Erythroblast (primary cell): ENCODE results near the gene VPS11.
A peak's percentile ranks its signal among the peaks of the same experiment; 100 is the strongest.
"Not testable (repeated sequence)": the region's sequence is repeated elsewhere in the genome, so short reads cannot be mapped to it uniquely, and the experiment has no call there.

Experiments used
- DNase-seq, 2 experiments: peaks; one replicate each; lab custom pipeline; 2025; lab: John Stamatoyannopoulos, UW
- GATA1 ChIP-seq: IDR thresholded peaks from 2 replicates; pipeline ENCODE4 v1.6.1; 2011; ENCODE audit warnings: low read depth, mild to moderate bottlenecking, control low read depth, low read length, moderate library complexity
- POLR2A ChIP-seq: IDR thresholded peaks from 2 replicates; pipeline ENCODE4 v1.6.1; 2011; ENCODE audit warnings: mild to moderate bottlenecking, low read length

The VPS11 gene

DNA sequence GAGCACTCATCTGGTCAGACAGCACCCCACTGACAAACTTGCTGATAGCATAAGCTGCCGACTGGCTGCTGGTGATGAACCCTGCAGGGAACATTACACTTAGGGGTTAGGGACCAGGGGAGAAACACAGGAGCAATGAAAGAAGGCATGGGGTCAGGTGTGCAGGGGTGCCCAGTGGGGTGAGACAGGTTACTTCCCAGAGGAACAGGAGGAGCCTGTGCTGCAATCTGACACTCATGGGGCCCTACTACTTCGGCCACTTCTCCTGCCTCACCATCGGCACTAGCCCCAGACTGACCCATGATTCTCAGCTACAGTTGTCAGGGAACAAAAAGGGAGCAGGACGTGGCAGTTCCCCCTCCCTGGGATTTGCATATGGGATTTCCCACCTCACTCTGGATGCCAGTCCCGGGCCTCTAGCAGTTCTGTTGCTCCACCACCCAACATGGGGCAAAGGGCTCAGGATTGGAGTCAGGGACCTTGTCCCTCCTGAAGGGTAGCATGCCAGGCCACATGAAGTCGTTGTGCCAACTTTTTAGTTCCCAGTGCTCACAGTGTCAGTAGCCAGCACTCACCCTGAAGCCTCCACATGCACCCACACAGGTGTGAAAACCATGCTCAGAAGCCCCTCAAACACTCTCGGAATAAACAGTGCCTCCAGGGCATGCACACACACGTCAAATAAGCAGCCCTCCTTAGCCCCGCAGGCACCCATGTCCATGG lies 39.1 kb upstream of the VPS11 start:
- TF ChIP-seq GATA1: no peak
- TF ChIP-seq POLR2A: no peak
- DNase-seq: no peak

DNA sequence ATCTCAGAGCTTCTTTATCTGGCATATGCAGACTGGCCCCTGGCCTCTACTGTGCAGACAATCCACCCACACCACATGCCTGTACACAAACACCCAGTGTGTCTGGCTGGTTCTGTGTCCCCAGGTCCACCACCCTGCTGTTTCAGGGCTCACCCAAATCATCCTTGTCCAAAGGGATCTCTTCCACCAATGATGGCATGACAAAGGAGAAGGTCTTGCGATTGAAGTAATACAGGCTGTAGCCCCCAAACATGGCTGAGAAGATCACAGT lies 38.6 kb upstream of the VPS11 start:
- TF ChIP-seq GATA1 (no peak), POLR2A (peak; percentile 59)
- peak; percentile 85 to 94 for DNase-seq

DNA sequence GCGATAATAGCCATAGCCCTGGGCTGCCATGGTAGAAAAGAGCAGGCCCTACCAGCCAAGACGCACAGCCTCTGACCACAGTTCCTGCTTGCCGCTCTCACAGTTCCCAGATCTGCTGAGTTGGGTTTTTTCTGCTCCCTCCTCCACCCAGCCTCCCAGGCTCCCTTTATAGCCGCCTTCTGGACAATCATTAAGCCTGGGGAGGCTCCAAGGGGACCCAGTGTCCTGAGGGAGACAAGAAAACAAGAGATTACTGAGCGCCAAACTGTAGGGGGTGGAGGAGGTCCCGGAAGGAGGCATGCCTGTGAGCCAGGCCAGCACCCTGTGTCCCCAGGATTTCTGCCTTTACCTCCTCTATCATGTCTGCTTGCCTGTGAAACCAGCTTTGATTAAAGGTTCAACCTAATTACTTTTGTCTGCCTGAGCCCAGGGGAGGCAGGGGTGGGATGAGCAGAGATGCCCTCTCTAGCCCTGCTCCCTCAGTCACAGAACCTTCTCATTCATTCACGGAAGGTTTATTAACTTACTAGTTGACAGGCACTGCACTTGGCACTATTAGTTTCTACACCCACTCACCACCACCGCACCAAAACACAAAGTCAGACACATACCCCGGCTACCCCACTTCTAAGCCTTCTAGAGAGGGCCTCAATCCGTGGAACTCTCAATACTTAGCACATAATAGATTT lies 38.1 kb upstream of the VPS11 start:
- TF ChIP-seq POLR2A: peak; percentile 31
- TF ChIP-seq GATA1: no peak

DNA sequence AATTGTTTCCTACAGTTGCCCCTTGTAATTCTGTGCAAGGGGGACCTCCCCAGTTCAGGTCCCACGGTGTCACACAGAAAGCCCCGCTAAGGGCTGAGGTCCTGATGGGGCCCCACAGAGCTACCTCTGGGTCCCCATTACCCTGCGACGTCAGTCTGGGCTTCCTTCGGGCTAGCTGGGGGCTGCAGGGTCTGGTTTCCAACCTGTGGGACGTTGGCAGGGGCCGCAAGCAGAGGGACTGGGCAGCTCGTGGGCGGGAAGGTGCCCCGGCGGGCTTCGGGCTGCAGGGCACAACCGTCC lies 37.6 kb upstream of the VPS11 start:
- TF ChIP-seq GATA1: no peak
- no peak for TF ChIP-seq POLR2A
- DNase-seq: no peak

More for the DNA sequence above, 38.1 kb upstream of the VPS11 start:
- DNase-seq: peak; percentile 58 to 65

DNA sequence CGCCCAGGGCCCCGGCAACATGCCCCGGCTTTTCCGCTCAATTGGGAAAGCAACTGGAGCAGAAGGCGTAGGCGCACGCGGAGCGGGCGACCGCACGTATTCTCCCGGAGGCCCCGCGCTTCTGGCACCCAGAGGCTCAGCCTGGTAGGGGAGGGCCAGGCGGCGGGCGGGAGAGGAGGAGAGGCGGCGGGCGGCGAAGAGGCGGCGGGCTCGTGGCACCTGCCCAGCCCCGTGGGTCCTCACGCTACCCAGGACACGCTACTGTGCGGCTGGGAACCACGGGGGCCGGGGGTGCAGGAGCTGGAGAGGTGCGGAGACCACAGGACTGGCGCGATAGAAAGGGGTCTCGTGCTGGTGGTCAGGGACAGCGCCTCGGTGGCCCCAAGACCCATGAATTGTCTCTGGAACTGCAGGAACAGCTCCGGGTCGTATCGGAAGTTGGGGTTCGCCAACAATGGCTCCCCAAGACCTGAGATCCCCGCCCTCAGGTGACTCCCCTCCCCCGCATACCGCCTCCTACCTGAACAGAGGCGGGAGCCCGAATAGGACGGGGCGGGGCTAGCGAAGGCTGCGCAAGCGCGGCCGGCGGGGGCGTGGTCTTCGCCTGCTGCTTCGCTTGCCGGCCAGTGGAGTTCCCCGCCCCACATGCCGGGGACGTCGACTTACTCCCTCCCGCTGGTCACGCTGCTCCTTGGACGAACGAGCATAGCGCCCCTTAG lies 37.1 kb upstream of the VPS11 start, which contains the start of gene SLC37A4:
SLC37A4 (minus strand) TSS at position 549 of the 719 bp plus-strand sequence.
- TF ChIP-seq GATA1 (no peak), POLR2A (peak; percentile 76)
- DNase-seq: peak; percentile 99

DNA sequence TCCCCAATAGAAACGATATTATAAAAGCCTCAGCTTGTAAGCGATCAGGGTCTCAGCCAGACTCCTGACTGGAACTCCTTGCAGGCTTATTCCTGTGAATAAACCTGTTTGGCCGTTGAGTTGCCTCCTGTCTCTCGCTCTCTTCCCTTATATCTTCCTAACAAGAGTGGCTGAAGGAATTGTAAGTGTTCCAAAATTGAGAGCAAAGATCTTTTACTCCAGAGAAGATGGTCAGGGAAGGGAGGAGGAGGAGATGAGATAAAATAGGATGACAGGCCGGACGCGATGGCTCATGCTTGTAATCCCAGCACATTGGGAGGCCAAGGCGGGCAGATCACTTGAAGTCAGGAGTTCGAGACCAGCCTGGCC lies 35.7 kb upstream of the VPS11 start:
- TF ChIP-seq POLR2A (no peak), GATA1 (no peak)
- DNase-seq: no peak

DNA sequence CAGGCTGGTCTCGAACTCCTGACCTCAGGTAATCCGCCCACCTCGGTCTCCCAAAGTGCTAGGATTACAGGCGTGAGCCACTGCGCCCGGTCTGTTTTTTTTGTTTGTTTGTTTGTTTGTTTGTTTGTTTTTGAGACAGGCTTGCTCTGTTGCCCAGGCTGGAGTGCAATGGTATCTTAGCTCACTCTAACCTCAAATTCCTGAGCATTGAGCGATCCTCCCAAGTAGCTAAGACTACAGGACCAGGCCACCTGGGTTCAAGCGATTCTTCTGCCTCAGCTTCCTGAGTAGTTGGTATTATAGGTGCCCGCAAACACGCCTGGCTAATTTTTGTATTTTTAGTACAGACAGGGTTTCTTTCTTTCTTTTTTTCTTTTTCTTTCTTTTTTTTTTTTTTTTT lies 34.2 kb upstream of the VPS11 start:
- DNase-seq: not testable (repeated sequence)

DNA sequence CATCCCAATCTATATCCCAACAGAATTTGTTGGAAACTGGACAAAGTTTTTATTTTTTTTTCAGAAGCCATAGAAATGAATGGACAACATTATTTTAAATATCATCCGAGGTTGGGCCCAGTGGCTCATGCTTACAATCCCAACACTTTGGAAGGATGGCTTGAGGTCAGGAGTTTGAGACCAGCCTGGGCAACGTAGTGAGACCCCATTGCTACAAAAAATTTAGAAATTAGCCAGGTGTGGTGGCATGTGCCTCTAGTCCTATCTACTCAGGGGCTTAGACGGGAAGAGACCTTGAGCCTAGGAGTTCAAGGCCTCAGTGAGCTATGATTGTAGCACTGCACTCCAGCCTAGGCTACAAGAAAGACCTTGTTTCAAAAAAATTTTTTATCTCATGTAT lies 32.8 kb upstream of the VPS11 start:
- no peak for DNase-seq
- no peak for TF ChIP-seq GATA1
- no peak for TF ChIP-seq POLR2A

DNA sequence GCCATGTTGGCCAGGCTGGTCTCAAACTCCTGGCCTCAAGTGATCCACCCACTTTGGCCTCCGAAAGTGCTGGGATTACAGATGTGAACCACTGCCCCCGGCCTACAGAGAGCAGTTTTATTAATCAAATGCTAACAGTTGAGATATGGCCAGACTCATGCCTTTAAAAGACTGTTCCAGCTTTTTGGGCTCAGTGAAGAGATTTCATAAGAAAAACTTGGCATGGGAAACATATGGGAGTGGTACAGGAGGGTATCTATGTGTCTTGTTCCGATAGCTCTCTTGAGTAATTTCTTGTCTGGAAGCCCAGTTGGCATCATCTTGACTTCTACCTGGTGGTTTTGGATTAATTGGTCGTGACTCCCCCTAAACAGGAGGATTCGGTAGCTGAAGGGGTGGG lies 28.7 kb upstream of the VPS11 start:
- TF ChIP-seq GATA1 (no peak), POLR2A (no peak)

DNA sequence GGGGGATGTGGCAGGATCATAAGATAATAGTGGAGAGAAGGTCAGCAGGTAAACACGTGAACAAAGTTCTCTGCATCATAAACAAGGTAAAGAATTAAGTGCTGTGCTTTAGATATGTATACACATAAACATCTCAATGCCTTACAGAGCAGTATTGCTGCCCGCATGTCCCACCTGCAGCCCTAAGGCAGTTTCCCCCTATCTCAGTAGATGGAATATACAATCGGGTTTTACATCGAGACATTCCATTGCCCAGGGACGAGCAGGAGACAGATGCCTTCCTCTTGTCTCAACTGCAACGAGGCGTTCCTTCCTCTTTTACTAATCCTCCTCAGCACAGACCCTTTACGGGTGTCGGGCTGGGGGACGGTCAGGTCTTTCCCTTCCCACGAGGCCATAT lies 28.1 kb upstream of the VPS11 start:
- DNase-seq: not testable (repeated sequence)

More for the DNA sequence above, 28.7 kb upstream of the VPS11 start:
- no peak for DNase-seq

DNA sequence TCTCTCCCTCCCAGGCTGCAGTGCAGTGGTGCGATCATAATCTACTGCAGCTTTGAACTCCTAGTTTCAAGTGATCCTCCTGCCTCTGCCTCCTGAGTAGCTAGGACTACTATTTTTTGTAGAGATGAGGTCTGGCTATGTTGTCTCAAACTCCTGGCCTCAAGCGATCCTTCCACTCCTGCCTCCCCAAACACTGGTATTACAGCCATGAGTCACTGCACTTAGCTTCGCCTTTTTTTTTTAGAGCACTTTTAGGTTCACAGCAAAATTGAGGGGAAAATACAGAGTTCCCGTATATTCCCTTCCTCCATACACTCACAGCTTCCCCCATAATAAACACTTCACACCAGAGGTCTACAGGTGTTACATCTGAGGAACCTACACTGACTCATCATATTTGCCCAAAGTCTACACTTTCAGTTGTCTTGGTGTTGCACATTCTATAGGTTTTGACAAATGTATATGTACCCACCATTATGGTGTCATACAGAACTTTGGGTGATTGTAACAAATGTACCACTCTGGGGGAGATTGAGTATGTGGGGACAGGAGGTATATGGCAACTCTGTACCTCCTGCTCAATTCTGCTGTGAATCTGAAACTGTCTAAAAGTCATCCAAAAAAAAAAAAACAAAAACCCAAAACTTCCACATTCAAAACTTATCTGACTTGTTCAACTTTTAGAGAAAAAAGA lies 25.6 kb upstream of the VPS11 start:
- TF ChIP-seq GATA1: no peak
- no peak for TF ChIP-seq POLR2A

DNA sequence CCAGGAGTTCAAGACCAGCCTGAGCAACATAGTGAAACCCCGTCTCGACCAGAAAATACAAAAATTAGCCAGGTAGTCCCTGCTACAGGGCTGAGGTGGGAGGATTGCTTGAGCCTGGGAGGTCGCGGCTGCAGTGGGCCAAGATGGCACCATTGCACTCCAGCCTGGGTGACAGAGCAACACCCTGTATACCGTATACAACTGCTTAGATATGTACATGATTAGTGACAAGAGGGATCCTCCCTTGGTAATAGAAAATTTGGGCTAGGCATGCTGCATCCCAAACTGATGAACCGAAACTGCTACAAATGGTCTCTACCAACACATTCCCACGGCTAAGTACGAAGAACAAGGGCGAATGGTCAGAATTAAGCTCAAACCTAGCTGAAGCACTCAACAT lies 24.7 kb upstream of the VPS11 start:
- no peak for DNase-seq
- TF ChIP-seq POLR2A (no peak), GATA1 (no peak)

More for the DNA sequence above, 25.6 kb upstream of the VPS11 start:
- no peak for DNase-seq

DNA sequence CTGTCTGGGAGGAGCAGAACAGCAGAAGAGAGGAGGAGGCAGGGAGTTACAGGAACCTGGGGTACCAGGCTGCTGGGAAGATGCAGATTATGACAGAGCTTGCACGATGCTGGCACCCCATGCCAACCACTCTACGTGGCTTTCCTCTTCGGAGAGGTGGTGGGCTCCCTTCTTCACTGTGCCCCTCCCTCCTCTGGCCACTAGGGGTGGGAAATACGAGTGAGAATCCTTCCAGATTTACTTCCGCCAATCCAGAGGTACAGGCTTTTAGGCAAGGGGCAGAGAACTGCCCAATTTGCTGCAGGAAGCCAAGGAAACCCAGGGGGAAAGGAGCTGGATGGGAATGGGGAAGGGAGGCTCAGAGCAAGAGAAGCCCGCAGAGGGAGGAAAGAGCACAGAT lies 22.9 kb upstream of the VPS11 start:
- DNase-seq: no peak
- TF ChIP-seq GATA1 (no peak), POLR2A (no peak)

DNA sequence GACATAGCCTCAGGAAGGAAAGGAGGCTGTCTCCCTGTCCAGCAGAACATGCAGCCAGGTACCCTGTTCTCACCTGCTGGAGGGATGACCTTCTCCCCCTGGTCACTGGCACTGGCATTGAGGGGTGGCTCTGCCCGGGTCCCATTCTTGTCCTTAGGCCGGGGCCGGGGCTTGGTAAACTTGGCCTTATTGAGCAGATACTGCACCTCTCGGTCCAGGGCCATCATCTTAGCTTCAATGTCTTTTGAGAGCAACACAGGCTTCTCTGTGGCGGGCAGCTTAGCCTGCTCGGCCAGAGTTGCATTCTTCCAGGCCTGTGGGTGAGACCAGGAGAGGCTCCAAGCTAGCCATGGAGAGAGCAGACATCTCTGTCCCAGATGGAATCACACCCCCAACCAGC lies 21.1 kb upstream of the VPS11 start:
- TF ChIP-seq GATA1 (no peak), POLR2A (no peak)
- no peak for DNase-seq

DNA sequence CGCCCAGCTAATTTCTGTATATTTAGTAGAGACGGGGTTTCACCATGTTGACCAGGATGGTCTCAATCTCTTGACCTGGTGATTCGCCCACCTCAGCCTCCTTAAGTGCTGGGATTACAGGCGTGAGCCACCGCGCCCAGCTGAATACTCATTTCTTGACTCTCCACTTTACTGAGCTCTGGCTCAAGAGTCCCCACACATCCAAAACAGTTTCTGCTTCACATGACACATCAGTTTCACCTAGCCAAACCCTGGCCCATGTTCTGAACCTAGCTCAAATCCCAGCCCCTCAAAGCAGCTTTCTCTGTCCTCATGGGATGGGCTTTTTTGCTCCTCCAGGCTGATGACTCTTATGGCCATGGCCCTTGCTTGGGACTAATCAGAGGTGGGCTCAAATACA lies 20.4 kb upstream of the VPS11 start:
- no peak for DNase-seq
- no peak for TF ChIP-seq POLR2A
- TF ChIP-seq GATA1: no peak
